Activated gamma-delta T cell (primary cell): ENCODE data around the gene ZSCAN5A.
"Not testable (repeated sequence)": the region's sequence is repeated elsewhere in the genome, so short reads cannot be mapped to it uniquely, and the experiment has no call there.

Experiments used
- DNase-seq: peaks from one replicate; lab custom pipeline; 2025; lab: John Stamatoyannopoulos, UW

The ZSCAN5A gene

GRCh38 chr19:56315077-56315828 is 614 bp upstream of the ZSCAN5A start:
- DNase-seq: peak; percentile 48

DNA sequence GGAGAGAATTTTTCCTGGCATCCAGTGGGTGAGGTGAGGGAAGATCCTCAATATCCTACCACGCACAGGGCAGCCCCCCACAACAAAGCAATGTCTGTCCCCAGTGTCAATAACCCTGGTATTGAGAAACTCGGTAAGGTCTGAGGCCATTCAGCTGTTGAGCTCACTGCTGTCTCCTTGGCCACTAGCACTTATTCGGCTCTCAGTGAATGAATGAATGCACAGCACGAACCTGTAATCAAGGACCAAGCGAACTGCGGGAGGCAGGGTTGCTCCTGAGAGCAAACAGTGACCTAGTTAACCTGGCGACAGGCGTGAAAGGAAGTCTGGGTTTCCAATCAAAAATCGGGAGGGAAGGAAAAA is 640 bp downstream of the ZSCAN5A start:
- DNase-seq: no peak

GRCh38 chr19:56312787-56313657 is 1.6 kb downstream of the ZSCAN5A start:
- DNase-seq: no peak

DNA sequence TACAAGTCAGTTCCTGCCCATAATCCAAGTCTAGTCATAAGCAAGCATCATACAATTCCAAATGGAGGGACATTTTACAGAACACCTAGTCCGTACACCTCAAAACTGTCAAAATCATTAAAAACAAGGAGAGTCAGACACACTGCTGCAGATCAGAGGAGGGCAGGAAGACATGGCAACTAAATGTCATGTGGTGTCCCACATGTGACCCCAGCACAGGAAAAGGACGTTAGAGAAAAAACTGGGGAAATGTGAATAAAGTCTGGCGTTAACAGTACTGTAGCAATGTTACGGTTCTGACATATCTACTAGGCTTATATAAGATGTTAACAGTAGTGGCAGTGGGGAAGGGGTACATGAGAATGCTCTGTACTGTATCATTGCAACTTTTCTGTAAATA is 2.3 kb downstream of the ZSCAN5A start:
- no peak for DNase-seq

GRCh38 chr19:56310462-56310861 is 4.2 kb downstream of the ZSCAN5A start:
- no peak for DNase-seq

GRCh38 chr19:56309511-56310185 is 5.0 kb downstream of the ZSCAN5A start:
- DNase-seq: peak; percentile 23

- no peak for DNase-seq
These were observed 5.8 kb downstream of the ZSCAN5A start for GRCh38 chr19:56308792-56309191.

- DNase-seq: not testable (repeated sequence)
These were observed 7.6 kb downstream of the ZSCAN5A start for GRCh38 chr19:56307062-56307461.

DNA sequence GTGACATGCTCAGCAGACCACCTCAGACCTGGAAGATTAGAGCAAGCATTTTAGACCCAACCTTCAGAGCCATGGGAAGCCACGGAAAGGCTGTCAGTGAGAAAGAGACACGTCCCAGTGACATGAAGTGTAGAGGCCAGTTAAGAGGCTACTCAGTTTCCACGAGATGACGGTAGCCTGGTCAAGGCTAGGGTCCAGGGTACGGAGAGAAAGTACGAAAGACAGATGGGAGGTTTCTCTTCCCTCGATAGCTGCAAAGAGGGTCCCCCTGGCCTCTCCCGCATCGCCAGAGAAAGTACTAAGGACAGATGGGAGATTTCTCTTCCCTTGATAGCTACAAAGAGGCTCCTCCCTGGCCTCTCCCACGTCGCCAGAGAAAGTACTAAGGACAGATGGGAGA is 8.6 kb downstream of the ZSCAN5A start:
- no peak for DNase-seq

- DNase-seq: no peak
These were observed 10.4 kb downstream of the ZSCAN5A start for GRCh38 chr19:56304243-56304642.

GRCh38 chr19:56301886-56302620 is 12.6 kb downstream of the ZSCAN5A start:
- no peak for DNase-seq

- DNase-seq: no peak
These were observed 13.5 kb downstream of the ZSCAN5A start for GRCh38 chr19:56301155-56301554.

DNA sequence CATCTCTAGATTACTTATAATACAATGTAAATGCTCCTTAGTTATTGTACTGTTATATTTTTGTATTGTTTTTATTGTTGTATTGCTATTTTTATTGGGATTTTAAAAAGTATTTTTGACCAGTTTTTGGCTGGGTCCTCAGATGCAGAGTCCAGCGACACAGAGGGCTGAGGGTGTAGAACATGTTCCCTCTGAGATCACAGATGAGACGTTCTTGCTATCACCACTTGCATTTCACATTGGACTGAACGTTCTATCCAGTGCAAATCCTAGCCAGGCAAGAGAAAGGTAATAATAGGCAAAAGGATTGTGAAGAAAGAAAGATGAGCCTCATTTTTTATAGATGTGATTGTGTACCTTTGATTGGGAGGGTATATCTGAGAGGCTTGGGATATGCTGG is 15.0 kb downstream of the ZSCAN5A start:
- no peak for DNase-seq

DNA sequence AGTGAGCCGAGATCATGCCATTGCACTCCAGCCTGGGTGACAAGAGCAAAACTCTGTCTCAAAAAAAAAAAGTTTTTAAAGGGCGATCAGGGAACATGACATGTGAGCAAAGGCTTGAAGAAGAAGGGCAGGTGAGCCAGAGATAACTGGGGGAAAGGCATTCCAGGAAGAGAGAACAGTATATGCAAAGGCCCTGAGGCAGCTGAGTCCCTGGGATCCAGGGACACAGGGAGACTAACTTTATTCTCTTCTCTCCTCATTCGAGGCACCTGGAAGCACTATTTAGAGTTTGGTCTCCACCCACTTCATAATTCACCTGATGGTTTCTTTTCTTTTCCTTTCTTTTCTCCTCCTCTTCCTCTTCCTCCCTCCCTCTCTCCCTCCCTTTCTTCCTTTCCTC is 17.6 kb downstream of the ZSCAN5A start:
- no peak for DNase-seq

DNA sequence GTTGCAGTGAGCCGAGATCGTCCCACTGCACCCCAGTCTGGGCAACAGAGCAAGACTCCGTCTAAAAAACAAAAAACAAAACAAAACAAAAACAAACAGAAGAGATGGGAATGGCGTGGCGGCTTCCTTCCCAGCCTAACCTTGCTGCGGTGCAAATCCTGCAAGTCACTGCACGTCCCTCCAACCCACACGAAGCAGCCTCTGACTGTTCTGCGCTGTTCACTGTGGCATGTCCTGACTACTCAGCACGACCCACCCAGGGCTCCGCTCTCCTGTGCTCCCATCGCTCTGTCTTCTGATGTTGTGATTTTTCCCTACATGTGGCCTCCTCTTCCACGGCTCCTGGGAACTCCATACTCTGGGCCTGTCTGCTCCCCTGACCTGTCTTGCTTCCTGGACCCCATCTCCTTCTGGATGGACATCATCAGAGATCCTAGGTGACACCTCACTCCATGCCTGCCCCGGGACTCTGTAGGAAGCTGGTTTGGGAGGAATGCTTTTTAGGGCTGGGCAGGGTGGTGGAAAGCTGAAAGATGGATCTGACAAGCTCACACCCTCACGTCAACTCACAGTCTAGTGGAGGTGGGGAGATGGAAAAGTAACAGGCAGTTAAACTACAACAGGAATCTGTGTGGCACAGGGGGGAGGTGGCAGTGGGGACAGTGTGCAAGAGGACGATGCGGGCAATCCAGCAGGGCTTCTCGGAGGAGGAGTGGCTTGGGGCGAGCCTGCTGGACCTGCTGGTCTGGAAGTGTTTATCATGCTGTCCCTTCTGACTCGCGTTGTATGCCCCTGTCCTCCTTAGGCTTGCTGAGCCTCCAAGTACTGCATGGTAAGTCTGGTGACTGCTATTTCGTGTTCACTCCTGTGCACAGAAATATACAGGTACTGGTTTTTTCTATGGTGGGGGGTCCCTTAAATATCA is 18.8 kb downstream of the ZSCAN5A start:
- no peak for DNase-seq

GRCh38 chr19:56294549-56294948 is 20.1 kb downstream of the ZSCAN5A start:
- no peak for DNase-seq

- no peak for DNase-seq
These were observed 22.8 kb downstream of the ZSCAN5A start for GRCh38 chr19:56291867-56292266.

DNA sequence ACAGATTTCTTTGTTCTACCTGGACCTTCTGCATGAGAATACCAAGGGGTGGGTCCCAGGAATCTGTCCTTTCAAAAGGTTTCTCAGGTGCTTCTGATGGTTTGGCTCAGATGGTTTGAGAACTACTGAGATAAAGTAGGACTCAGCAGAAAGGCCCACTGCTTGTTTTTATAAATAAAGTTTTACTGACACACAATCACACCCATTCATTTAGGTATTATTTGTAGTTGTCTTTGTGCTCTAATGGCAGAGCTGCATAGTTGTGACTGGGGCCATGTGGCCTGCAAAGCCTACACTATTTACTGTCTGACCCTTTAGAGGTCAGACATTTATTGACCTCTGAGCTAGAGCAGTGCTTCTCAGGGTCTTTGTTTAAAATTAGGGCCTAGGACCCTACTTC is 24.5 kb downstream of the ZSCAN5A start:
- DNase-seq: no peak

- DNase-seq: no peak
These were observed 29.9 kb downstream of the ZSCAN5A start for GRCh38 chr19:56284746-56285145.

GRCh38 chr19:56282809-56283208 is 31.8 kb downstream of the ZSCAN5A start:
- DNase-seq: no peak

DNA sequence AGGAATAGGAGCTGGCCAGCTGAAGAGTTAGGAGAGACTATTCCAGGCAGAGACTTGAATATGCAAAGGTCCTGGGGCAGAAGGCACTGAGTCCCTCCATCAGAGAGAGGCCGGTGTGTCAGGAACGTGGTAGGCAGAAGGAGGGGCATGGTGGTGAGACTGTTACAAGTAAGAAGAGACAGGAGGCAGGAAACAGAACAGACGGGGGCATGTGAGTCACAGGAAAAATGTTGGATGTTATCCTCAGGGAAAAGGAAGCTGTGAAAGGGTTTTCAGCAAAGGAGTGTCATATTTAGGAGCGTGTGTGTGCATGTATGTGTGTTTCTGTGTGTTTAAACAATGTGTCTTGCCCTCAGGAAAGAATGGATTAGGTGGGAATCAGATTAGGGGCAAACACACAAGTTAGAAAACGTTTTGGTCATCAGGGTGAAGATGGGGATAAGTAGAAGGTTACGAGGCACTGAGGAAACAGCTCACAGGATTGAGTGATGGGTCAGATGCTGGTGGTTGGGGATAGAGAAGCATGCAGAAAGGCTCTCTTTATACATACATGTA is 41.0 kb downstream of the ZSCAN5A start:
- no peak for DNase-seq
